Liver (tissue), 9 donors: Measurements from ENCODE around the gene NXT1. TPM values are rescaled to one million over a fixed set of nuclear protein-coding genes. Genes with fewer than 3 reads are reported as not detected.

ENCODE experiments used
- DNase-seq: peaks from one replicate; pipeline ENCODE4 v3.0.0-alpha.2; 2017; ENCODE audit warnings: low spot score
- H3K27ac ChIP-seq, 2 donors: one replicate each; pipeline ENCODE4 v1.7.0; 2013; ENCODE audit warnings: inconsistent platforms in 2 of 2, low read length in 2 of 2, control low read depth in 1 of 2, low read depth in 1 of 2, mild to moderate bottlenecking in 1 of 2
- H3K27me3 ChIP-seq, 4 donors: one replicate each; pipeline versions ENCODE4 v1.6.1 to v1.7.0; 2013; ENCODE audit warnings: low read length in 3 of 4, inconsistent platforms in 1 of 4, mild to moderate bottlenecking in 1 of 4, moderate library complexity in 1 of 4; ENCODE audit not compliant: control insufficient read depth in 4 of 4, insufficient read depth in 4 of 4
- H3K36me3 ChIP-seq, 4 donors: one replicate each; pipeline versions ENCODE4 v1.6.1 to v1.7.0; 2013; ENCODE audit warnings: low read length in 3 of 4, mild to moderate bottlenecking in 3 of 4, low read depth in 1 of 4, moderate library complexity in 1 of 4; ENCODE audit not compliant: control insufficient read depth in 4 of 4, insufficient read depth in 3 of 4
- H3K4me1 ChIP-seq, 4 donors: one replicate each; pipeline versions ENCODE4 v1.6.1 to v1.7.0; 2013; ENCODE audit warnings: low read length in 3 of 4, mild to moderate bottlenecking in 3 of 4, moderate library complexity in 1 of 4; ENCODE audit not compliant: control insufficient read depth in 4 of 4, insufficient read depth in 4 of 4
- H3K4me3 ChIP-seq, 3 donors: one replicate each; pipeline versions ENCODE4 v1.6.1 to v1.7.0; 2013; ENCODE audit warnings: low read length in 3 of 3, control low read depth in 1 of 3, low read depth in 1 of 3, mild to moderate bottlenecking in 1 of 3
- H3K9ac ChIP-seq, 2 donors: one replicate each; pipeline ENCODE4 v1.7.0; 2013; ENCODE audit warnings: low read length in 2 of 2, mild to moderate bottlenecking in 2 of 2, moderate library complexity in 2 of 2, control low read depth in 1 of 2, low read depth in 1 of 2
- H3K9me3 ChIP-seq, 4 donors: one replicate each; pipeline versions ENCODE4 v1.6.1 to v1.7.0; 2013; ENCODE audit warnings: low read length in 3 of 4; ENCODE audit not compliant: control insufficient read depth in 4 of 4
- FOXA1 ChIP-seq: IDR thresholded peaks from 2 replicates; pipeline ENCODE4 v1.6.1; 2016; ENCODE audit warnings: antibody characterized with exemption
- GABPA ChIP-seq, 2 donors: IDR thresholded peaks in 1 of 2; conservative IDR thresholded peaks in 1 of 2; 2 replicates each; pipeline ENCODE4 v1.6.1; 2016; ENCODE audit warnings: antibody characterized with exemption in 2 of 2, mild to moderate bottlenecking in 1 of 2, moderate library complexity in 1 of 2
- HNF4A ChIP-seq, 2 donors: conservative IDR thresholded peaks; 2 replicates each; pipeline ENCODE4 v1.6.1; 2016; ENCODE audit warnings: antibody characterized with exemption in 2 of 2, mild to moderate bottlenecking in 2 of 2
- JUND ChIP-seq, 2 donors: IDR thresholded peaks; 2 replicates each; pipeline ENCODE4 v1.6.1; 2016; ENCODE audit warnings: antibody characterized with exemption in 2 of 2
- NR2F2 ChIP-seq: IDR thresholded peaks from 2 replicates; pipeline ENCODE4 v1.6.1; 2016; ENCODE audit warnings: antibody characterized with exemption
- RAD21 ChIP-seq, 2 donors: IDR thresholded peaks; 2 replicates each; pipeline ENCODE4 v1.6.1; 2016; ENCODE audit warnings: antibody characterized with exemption in 2 of 2, mild to moderate bottlenecking in 2 of 2
- RXRA ChIP-seq, 2 donors: IDR thresholded peaks; 2 replicates each; pipeline ENCODE4 v1.6.1; 2017 to 2018; ENCODE audit warnings: antibody characterized with exemption in 2 of 2, mild to moderate bottlenecking in 1 of 2
- SP1 ChIP-seq: IDR thresholded peaks from 2 replicates; pipeline ENCODE4 v1.6.1; 2018; ENCODE audit warnings: antibody characterized with exemption, mild to moderate bottlenecking
- TAF1 ChIP-seq: conservative IDR thresholded peaks from 2 replicates; pipeline ENCODE4 v1.6.1; 2016; ENCODE audit warnings: antibody characterized with exemption, mild to moderate bottlenecking
- YY1 ChIP-seq: IDR thresholded peaks from 2 replicates; pipeline ENCODE4 v1.6.1; 2016; ENCODE audit warnings: antibody characterized with exemption, mild to moderate bottlenecking
- WGBS: extraction: QIAGEN DNeasy Blood & Tissue Kit; methylation state at CpG from one replicate; pipeline ENCODE4 v1.1.7; 2013; 5-methylcytosine and 5-hydroxymethylcytosine counted together
- polyA plus RNA-seq, 2 donors: library from polyadenylated mRNA; stranded (reverse) in 1 of 2; unstranded in 1 of 2; fragments of 200-250 nt in 1 of 2; fragments of >200 nt in 1 of 2; fragmentation: Nextera tagmentation in 1 of 2; extraction: Ambion mirVana in 1 of 2; gene quantifications; one replicate each; pipeline versions ENCODE4 v1.2.1 to v1.2.3, GENCODE V29; 2013 to 2015
- total RNA-seq, 2 donors: library from RNA; depleted of rRNA; stranded (reverse); fragments of >200 nt; gene quantifications; one replicate each; pipeline ENCODE4 v1.2.3, GENCODE V29; 2014
- TF ChIP-seq, protein P1 (sequence below): fragments of 150-350 bp; IDR thresholded peaks from 2 replicates; pipeline ENCODE4 v1.5.1; 2017; ENCODE audit warnings: improper control_type of control experiment, low read depth, low read length; ENCODE audit not compliant: missing input control
- TF ChIP-seq, protein P2 (sequence below): IDR thresholded peaks from 2 replicates; pipeline ENCODE4 v1.6.1; 2016; ENCODE audit warnings: antibody characterized with exemption
- TF ChIP-seq, protein P3 (sequence below): IDR thresholded peaks from 2 replicates; pipeline ENCODE4 v1.6.1; 2016; ENCODE audit warnings: antibody characterized with exemption
- donor health status: healthy.
- donor health status: healthy.
- donor health status: healthy.
- donor health status: healthy.
- donor health status: healthy.

The NXT1 gene
- total and polyA plus RNA-seq, 4 donors: 5.7 to 9.6 (median 8.8) TPM

DNA sequence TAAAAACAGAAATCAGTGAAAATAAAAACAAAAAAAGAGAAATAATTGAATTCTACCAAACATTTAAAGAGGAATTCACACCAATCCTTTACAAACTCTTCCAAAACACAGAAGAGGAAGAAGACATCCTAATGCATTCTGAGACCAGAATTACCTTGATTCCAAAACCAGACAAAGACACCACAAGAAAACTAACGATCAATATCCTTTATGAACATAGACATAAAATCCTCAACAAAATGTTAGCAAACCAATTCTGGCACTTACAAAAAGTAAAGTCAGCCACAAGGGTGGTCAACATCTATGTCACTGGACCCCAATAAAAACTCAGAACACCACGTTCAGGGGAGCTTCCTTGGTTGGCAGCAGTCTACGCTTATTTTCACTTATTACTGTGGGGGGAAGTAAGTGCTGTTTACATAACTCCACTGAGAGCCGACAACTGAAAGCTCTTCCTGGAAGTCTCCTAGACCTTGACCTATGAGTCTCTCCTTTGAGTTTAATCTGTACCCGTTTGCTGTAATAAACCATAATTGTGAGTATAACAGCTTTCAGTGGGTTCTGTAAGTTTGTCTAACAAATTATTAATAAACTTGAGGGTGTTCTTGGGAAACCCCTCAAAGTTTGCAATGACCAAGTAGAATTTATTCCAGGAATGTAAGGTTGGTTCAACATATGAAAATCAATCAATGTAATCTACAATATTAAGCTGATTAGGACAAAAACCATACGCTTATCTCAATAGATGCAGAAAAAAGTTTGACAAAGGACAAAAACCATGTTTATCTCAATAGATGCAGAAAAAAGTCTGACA is 35.9 kb downstream of the NXT1 start:
- Histone ChIP-seq H3K9me3 (no peaks in the 10 kb centered on the region), H3K9ac (no peak overlapping the region), H3K4me1 (peaks cover 0 to 2% (median 0%) of the 10 kb centered on the region in 4 donors), H3K27ac (no peak overlapping the region), H3K4me3 (no peak overlapping the region), H3K27me3 (no peaks in the 10 kb centered on the region), H3K36me3 (peaks cover 0 to 10% (median 7%) of the 10 kb centered on the region in 4 donors)
- no peak for DNase-seq
- TF ChIP-seq HNF4A (conservative IDR thresholded peaks at IDR 0.05): peak; percentile 14 to 49
- peak; percentile 12 for TF ChIP-seq NR2F2
- TF ChIP-seq YY1: no peak
- WGBS: 54% methylated on average over 6 of the region's 6 CpGs

DNA sequence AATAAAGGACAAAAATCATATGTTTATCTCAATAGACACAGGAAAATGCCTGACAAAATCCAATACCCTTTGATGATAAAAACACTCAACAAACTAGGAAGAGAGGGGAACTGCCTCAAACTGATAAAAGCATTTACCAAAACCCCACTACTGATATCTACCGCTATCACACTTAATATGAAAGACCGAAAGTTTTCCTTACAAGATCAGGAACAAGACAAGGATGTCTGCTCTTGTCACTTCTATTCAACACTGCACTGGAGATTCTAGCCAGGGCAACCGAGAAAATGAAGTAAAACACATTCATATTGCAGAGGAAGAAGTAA is 36.5 kb downstream of the NXT1 start:
- Histone ChIP-seq H3K4me3 (no peak overlapping the region), H3K36me3 (peaks cover 0 to 12% (median 8%) of the 10 kb centered on the region in 4 donors), H3K9me3 (no peaks in the 10 kb centered on the region), H3K4me1 (peaks cover 0 to 2% (median 0%) of the 10 kb centered on the region in 4 donors), H3K27me3 (no peaks in the 10 kb centered on the region), H3K9ac (no peak overlapping the region), H3K27ac (no peak overlapping the region)
- WGBS: 91% methylated on average over 3 of the region's 3 CpGs
- no peak for DNase-seq
- TF ChIP-seq, protein P1, sequence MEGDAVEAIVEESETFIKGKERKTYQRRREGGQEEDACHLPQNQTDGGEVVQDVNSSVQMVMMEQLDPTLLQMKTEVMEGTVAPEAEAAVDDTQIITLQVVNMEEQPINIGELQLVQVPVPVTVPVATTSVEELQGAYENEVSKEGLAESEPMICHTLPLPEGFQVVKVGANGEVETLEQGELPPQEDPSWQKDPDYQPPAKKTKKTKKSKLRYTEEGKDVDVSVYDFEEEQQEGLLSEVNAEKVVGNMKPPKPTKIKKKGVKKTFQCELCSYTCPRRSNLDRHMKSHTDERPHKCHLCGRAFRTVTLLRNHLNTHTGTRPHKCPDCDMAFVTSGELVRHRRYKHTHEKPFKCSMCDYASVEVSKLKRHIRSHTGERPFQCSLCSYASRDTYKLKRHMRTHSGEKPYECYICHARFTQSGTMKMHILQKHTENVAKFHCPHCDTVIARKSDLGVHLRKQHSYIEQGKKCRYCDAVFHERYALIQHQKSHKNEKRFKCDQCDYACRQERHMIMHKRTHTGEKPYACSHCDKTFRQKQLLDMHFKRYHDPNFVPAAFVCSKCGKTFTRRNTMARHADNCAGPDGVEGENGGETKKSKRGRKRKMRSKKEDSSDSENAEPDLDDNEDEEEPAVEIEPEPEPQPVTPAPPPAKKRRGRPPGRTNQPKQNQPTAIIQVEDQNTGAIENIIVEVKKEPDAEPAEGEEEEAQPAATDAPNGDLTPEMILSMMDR: no peak
- TF ChIP-seq TAF1 (no peak), RAD21 (IDR thresholded peaks at IDR 0.05) (no peak), GABPA (IDR thresholded peaks at IDR 0.05 in 1 of 2, conservative IDR thresholded peaks at IDR 0.05 in 1 of 2) (no peak), RXRA (IDR thresholded peaks at IDR 0.05) (no peak), SP1 (no peak), NR2F2 (no peak), JUND (IDR thresholded peaks at IDR 0.05) (no peak), HNF4A (conservative IDR thresholded peaks at IDR 0.05) (no peak)
- TF ChIP-seq, protein P2, sequence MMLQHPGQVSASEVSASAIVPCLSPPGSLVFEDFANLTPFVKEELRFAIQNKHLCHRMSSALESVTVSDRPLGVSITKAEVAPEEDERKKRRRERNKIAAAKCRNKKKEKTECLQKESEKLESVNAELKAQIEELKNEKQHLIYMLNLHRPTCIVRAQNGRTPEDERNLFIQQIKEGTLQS: no peak
- TF ChIP-seq, protein P3, sequence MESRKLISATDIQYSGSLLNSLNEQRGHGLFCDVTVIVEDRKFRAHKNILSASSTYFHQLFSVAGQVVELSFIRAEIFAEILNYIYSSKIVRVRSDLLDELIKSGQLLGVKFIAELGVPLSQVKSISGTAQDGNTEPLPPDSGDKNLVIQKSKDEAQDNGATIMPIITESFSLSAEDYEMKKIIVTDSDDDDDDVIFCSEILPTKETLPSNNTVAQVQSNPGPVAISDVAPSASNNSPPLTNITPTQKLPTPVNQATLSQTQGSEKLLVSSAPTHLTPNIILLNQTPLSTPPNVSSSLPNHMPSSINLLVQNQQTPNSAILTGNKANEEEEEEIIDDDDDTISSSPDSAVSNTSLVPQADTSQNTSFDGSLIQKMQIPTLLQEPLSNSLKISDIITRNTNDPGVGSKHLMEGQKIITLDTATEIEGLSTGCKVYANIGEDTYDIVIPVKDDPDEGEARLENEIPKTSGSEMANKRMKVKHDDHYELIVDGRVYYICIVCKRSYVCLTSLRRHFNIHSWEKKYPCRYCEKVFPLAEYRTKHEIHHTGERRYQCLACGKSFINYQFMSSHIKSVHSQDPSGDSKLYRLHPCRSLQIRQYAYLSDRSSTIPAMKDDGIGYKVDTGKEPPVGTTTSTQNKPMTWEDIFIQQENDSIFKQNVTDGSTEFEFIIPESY: no peak

DNA sequence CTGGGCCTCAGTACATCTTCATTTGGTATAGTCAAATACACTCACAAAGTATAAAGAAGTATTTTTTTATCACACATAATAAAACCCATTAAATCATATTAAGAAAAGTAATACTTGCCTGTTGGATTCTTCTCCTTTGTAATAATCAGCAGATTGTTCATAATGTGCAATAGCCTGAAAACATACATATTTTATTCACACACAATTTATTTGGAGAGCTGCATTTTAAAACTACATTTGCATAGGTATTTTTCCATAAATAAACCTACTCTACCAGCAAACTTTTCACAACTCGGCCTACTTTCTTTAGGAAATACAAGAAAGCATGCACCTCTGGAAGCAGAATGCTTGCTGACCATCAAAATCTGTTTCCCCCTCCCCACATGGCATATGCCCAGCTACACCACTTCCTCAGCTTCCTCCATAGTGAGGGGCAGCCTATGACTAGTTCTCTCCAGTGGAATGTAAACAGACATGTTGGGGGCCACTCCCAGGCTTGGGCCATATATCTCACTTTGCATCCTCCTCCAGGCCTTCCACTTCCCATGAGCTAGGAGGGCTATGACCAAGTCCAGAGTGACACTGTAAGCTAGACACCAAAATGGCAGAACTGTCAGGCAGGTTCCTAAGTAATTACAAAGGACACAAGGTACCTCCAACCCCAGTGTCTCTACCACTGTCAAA is 39.6 kb downstream of the NXT1 start:
- Histone ChIP-seq H3K9ac (no peak overlapping the region), H3K36me3 (peaks cover 3 to 38% (median 27%) of the 10 kb centered on the region in 4 donors), H3K27me3 (no peaks in the 10 kb centered on the region), H3K4me3 (no peak overlapping the region), H3K4me1 (peaks cover 0 to 2% (median 0%) of the 10 kb centered on the region in 4 donors), H3K27ac (no peak overlapping the region), H3K9me3 (no peaks in the 10 kb centered on the region)
- DNase-seq: no peak
- 91% methylated on average over 1 of the region's 1 CpG for WGBS
- TF ChIP-seq FOXA1 (no peak), SP1 (no peak), TAF1 (no peak), NR2F2 (no peak)
- TF ChIP-seq, protein P1: no peak
- TF ChIP-seq, protein P2: no peak
